Keratinocyte (primary cell): Measurements from ENCODE around the gene PARK7. TPM values are rescaled to one million over a fixed set of nuclear protein-coding genes. Genes with fewer than 3 reads are reported as not detected.

Source experiments
- DNase-seq: peaks from one replicate; pipeline ENCODE4 v3.0.0-alpha.2; 2011; ENCODE audit warnings: low read depth, missing footprints, low spot score
- FAIRE-seq: peaks from 2 replicates; lab custom pipeline; 2011; peaks lifted over from hg19 to GRCh38; lab: Jason Lieb, UNC
- H2AFZ ChIP-seq: 2 replicates; pipeline ENCODE4 v1.6.0; 2012; ENCODE audit warnings: low read length, control low read depth, inconsistent platforms; ENCODE audit not compliant: control insufficient read depth
- H3K27ac ChIP-seq: 2 replicates; pipeline ENCODE4 v1.5.1; 2011; ENCODE audit warnings: low read length; ENCODE audit not compliant: control insufficient read depth, insufficient read depth
- H3K27me3 ChIP-seq: 3 replicates; pipeline ENCODE4 v1.6.0; 2011; ENCODE audit warnings: low read length; ENCODE audit not compliant: control insufficient read depth, insufficient read depth; ENCODE audit errors: extremely low read depth
- H3K36me3 ChIP-seq, 2 experiments: 2 replicates in 1 of 2; 3 replicates in 1 of 2; pipeline ENCODE4 v1.5.1; 2011; ENCODE audit warnings: low read length in 2 of 2, mild to moderate bottlenecking in 1 of 2; ENCODE audit not compliant: control insufficient read depth in 2 of 2, insufficient read depth in 2 of 2; ENCODE audit errors: extremely low read depth in 1 of 2
- H3K4me1 ChIP-seq: 3 replicates; pipeline ENCODE4 v1.5.1; 2011; ENCODE audit warnings: low read length; ENCODE audit not compliant: control insufficient read depth, insufficient read depth; ENCODE audit errors: extremely low read depth
- H3K4me2 ChIP-seq: 3 replicates; pipeline ENCODE4 v1.6.0; 2011; ENCODE audit warnings: low read depth, low read length; ENCODE audit not compliant: control insufficient read depth, insufficient read depth; ENCODE audit errors: extremely low read depth
- H3K4me3 ChIP-seq, 3 experiments: fragments of 200-600 bp in 1 of 3; sonication (generic) in 1 of 3; 2 replicates in 2 of 3; 3 replicates in 1 of 3; pipeline ENCODE4 v1.5.1; 2011 to 2016; ENCODE audit warnings: low read length in 3 of 3, mild to moderate bottlenecking in 3 of 3, control low read depth in 2 of 3, inconsistent platforms in 1 of 3, low read depth in 1 of 3, mixed read lengths in 1 of 3, mixed run types in 1 of 3, moderate library complexity in 1 of 3; ENCODE audit not compliant: control insufficient read depth in 2 of 3, insufficient read depth in 2 of 3; ENCODE audit errors: extremely low read depth in 1 of 3
- H3K79me2 ChIP-seq: 2 replicates; pipeline ENCODE4 v1.6.0; 2012; ENCODE audit warnings: low read length; ENCODE audit not compliant: control insufficient read depth, insufficient read depth
- H3K9ac ChIP-seq: 3 replicates; pipeline ENCODE4 v1.6.0; 2011; ENCODE audit warnings: low read length; ENCODE audit not compliant: control insufficient read depth, insufficient read depth; ENCODE audit errors: extremely low read depth
- H3K9me1 ChIP-seq: 3 replicates; pipeline ENCODE4 v1.6.0; 2011; ENCODE audit warnings: low read length; ENCODE audit not compliant: control insufficient read depth, insufficient read depth; ENCODE audit errors: extremely low read depth
- H3K9me3 ChIP-seq: 2 replicates; pipeline ENCODE4 v1.5.1; 2012; ENCODE audit warnings: low read depth, low read length; ENCODE audit not compliant: control insufficient read depth
- H4K20me1 ChIP-seq: 3 replicates; pipeline ENCODE4 v1.6.0; 2011; ENCODE audit warnings: low read length; ENCODE audit not compliant: control insufficient read depth, insufficient read depth; ENCODE audit errors: extremely low read depth
- EZH2 ChIP-seq: IDR thresholded peaks from one replicate; pipeline ENCODE4 v1.6.1; 2012; ENCODE audit warnings: inconsistent platforms, mild to moderate bottlenecking, low read length, moderate library complexity
- dilution Hi-C: fragments of 300-500 bp; cut with MboI; formaldehyde crosslinking; loops from one replicate; pipeline ENCODE4 v1.7.0; 2020; ENCODE audit warnings: low sequenced_read_pairs; ENCODE audit not compliant: extremely low pct_ligation_motif_present
- polyA plus RNA-seq, 5 experiments: library from polyadenylated mRNA; depleted of rRNA in 3 of 5; stranded (reverse) in 3 of 5; stranded (forward) in 1 of 5; unstranded in 1 of 5; fragments of >200 nt; gene quantifications; 1 replicate in 1 of 5; 2 replicates in 3 of 5; 3 replicates in 1 of 5; pipeline versions ENCODE4 v1.2.1 to v1.2.3, GENCODE V29; 2011 to 2012; ENCODE audit warnings: missing spikeins in 2 of 5, low read depth in 1 of 5, low replicate concordance in 1 of 5
- TF ChIP-seq, protein P1 (sequence below), 3 experiments: IDR thresholded peaks in 1 of 3; conservative IDR thresholded peaks in 1 of 3; optimal IDR thresholded peaks in 1 of 3; 2 replicates in 2 of 3; 3 replicates in 1 of 3; pipeline versions ENCODE3 to v1.5.1; 2011; ENCODE audit warnings: low read length in 3 of 3, mild to moderate bottlenecking in 3 of 3, moderate library complexity in 2 of 3, control low read depth in 1 of 3, inconsistent platforms in 1 of 3; ENCODE audit not compliant: insufficient read depth in 2 of 3; ENCODE audit errors: extremely low read depth in 1 of 3

Gene PARK7
- polyA plus RNA-seq, 1 donor (not counting 4 experiments of a cell fraction or from before 2014, with no cell fraction given): 502 TPM

DNA sequence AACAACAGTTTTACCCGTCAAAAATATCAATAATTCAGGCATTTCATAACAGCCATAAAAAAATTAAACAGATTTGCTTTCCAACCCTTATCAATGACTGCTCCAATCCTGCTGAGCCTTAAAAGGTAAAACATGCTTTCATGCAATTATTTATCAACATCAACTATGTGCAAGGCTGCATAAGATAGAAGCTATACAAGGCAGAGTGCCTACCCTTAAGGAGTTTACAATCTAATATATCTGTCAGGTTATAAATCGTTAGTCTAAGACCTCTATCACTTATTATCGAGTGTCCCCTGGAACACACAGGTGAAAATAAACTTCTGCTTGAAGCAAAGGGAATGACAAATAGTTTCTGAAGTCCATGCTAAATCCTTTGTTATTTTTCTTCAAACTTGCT, 62.8 kb downstream of the PARK7 start:
- Histone ChIP-seq H3K4me1 (peaks cover 74% of the 10 kb centered on the region), H3K27me3 (no peaks in the 10 kb centered on the region), H3K9ac (peak overlapping the region; percentile 84), H4K20me1 (peaks cover 9% of the 10 kb centered on the region), H3K27ac (peak overlapping the region; percentile 80), H3K79me2 (peaks cover 72% of the 10 kb centered on the region), H3K9me1 (peaks cover 4% of the 10 kb centered on the region), H3K4me2 (peak overlapping the region; percentile 97), H2AFZ (no peak overlapping the region), H3K4me3 (peak overlapping the region; percentile 57 to 90 (median 64)), H3K9me3 (no peaks in the 10 kb centered on the region), H3K36me3 (peaks cover 1 to 22% of the 10 kb centered on the region in 2 experiments)
- FAIRE-seq (no peak), DNase-seq (no peak)
- dilution Hi-C loops: loop anchor here (25.0 kb wide), 1 partner anchor 288 kb away; the partner anchor contains the start of gene SLC45A1
- TF ChIP-seq EZH2: no peak
- TF ChIP-seq, protein P1, sequence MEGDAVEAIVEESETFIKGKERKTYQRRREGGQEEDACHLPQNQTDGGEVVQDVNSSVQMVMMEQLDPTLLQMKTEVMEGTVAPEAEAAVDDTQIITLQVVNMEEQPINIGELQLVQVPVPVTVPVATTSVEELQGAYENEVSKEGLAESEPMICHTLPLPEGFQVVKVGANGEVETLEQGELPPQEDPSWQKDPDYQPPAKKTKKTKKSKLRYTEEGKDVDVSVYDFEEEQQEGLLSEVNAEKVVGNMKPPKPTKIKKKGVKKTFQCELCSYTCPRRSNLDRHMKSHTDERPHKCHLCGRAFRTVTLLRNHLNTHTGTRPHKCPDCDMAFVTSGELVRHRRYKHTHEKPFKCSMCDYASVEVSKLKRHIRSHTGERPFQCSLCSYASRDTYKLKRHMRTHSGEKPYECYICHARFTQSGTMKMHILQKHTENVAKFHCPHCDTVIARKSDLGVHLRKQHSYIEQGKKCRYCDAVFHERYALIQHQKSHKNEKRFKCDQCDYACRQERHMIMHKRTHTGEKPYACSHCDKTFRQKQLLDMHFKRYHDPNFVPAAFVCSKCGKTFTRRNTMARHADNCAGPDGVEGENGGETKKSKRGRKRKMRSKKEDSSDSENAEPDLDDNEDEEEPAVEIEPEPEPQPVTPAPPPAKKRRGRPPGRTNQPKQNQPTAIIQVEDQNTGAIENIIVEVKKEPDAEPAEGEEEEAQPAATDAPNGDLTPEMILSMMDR (optimal IDR thresholded peaks at IDR 0.05 in 1 of 3, IDR thresholded peaks at IDR 0.05 in 1 of 3, conservative IDR thresholded peaks at IDR 0.05 in 1 of 3; ENCODE audit: extremely low read depth in 1 of 3, insufficient read depth in 2 of 3, low read length in 3 of 3): no peak

DNA sequence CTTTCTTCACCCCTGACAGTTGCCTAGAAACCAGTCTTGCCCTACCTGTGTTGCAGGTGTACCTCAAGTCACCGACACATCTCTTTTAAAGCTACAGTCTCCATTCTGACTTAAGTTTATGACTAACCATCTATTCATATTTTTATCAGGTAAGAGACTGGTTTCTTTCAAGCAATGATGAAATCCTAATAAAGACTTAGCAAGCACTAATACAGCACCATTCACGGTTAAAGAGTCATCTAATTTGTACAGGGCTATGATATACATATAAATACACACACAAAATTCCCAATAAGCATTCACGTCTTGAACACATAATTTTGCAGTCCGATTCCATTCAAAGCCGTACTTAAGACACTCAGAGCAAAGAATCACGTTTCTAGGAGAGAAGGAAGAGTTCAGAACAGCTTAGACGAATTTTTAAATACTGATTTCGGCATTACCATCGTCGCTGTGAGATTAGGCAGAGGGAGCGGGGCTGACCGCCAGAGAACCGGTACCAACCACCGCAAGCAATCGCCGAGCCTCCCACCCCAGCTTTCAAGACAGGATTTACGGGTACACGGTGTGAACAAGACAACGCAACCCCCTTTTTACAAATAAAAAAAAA, 63.7 kb downstream of the PARK7 start:
- Histone ChIP-seq H3K27ac (peak overlapping the region; percentile 80), H3K36me3 (peaks cover 1 to 16% of the 10 kb centered on the region in 2 experiments), H3K4me3 (peak overlapping the region; percentile 57 to 90 (median 64)), H3K9me1 (peaks cover 2% of the 10 kb centered on the region), H4K20me1 (peaks cover 9% of the 10 kb centered on the region), H2AFZ (no peak overlapping the region), H3K79me2 (peaks cover 64% of the 10 kb centered on the region), H3K9ac (peak overlapping the region; percentile 84), H3K4me2 (peak overlapping the region; percentile 97), H3K9me3 (no peaks in the 10 kb centered on the region), H3K4me1 (peaks cover 66% of the 10 kb centered on the region), H3K27me3 (no peaks in the 10 kb centered on the region)
- FAIRE-seq (peak; percentile 57), DNase-seq (no peak)
- dilution Hi-C loops: no loop called here
- TF ChIP-seq EZH2: no peak
- TF ChIP-seq, protein P1 (optimal IDR thresholded peaks at IDR 0.05 in 1 of 3, IDR thresholded peaks at IDR 0.05 in 1 of 3, conservative IDR thresholded peaks at IDR 0.05 in 1 of 3; ENCODE audit: extremely low read depth in 1 of 3, insufficient read depth in 2 of 3, low read length in 3 of 3): no peak
